PC-9 (cell line): ENCODE data around the gene MAMDC4. TPM values are rescaled to one million over a fixed set of nuclear protein-coding genes. Genes with fewer than 3 reads are reported as not detected.

Experiments
- BruUV-seq: library from RNA; stranded (reverse); fragments of 400-500 nt; replicated peaks from 2 replicates; lab custom pipeline; 2021; lab: Mats Ljungman, UMichigan
- CTCF ChIA-PET: fragments of 300-600 bp; sonication (Branson Sonifier 250); formaldehyde crosslinking; loops from one replicate; lab custom pipeline; 2022; ENCODE audit warnings: antibody characterized with exemption; lab: Charles Lee
- POLR2A ChIA-PET: fragments of 300-600 bp; sonication (Branson Sonifier 250); formaldehyde crosslinking; loops from one replicate; lab custom pipeline; 2022; ENCODE audit warnings: antibody characterized with exemption; ENCODE audit not compliant: unreplicated experiment; lab: Charles Lee
- DNase-seq, 2 experiments: peaks; one replicate each; pipeline versions ENCODE4 v3.0.0 to v3.0.0-alpha.2; 2015 to 2022; ENCODE audit warnings: mixed read lengths in 1 of 2
- H2AFZ ChIP-seq: fragments of 200-600 bp; sonication (generic); 2 replicates; pipeline ENCODE4 v1.8.1; 2017; ENCODE audit warnings: antibody characterized with exemption
- H3F3A ChIP-seq: fragments of 200-600 bp; sonication (generic); 2 replicates; pipeline ENCODE4 v1.8.1; 2017; ENCODE audit warnings: antibody characterized with exemption, mild to moderate bottlenecking, low read depth; ENCODE audit not compliant: insufficient read depth
- H3K27ac ChIP-seq: fragments of 200-600 bp; sonication (generic); 2 replicates; pipeline ENCODE4 v1.6.1; 2016; ENCODE audit warnings: mixed run types
- H3K27me3 ChIP-seq: fragments of 200-600 bp; sonication (generic); 2 replicates; pipeline ENCODE4 v1.6.1; 2016; ENCODE audit warnings: low read depth, mixed run types; ENCODE audit not compliant: insufficient read depth
- H3K36me3 ChIP-seq: fragments of 200-600 bp; sonication (generic); 2 replicates; pipeline ENCODE4 v1.6.1; 2016; ENCODE audit warnings: low read depth, mixed run types
- H3K4me1 ChIP-seq: fragments of 200-600 bp; sonication (generic); replicated peaks from 2 replicates; pipeline ENCODE4 v1.6.1; 2016; ENCODE audit warnings: mixed run types; ENCODE audit not compliant: insufficient read depth
- H3K4me2 ChIP-seq: fragments of 200-600 bp; sonication (generic); 2 replicates; pipeline ENCODE4 v1.6.1; 2017; ENCODE audit warnings: mixed run types
- H3K4me3 ChIP-seq: fragments of 200-600 bp; sonication (generic); 2 replicates; pipeline ENCODE4 v1.6.1; 2016; ENCODE audit warnings: mixed run types
- H3K79me2 ChIP-seq: fragments of 200-600 bp; sonication (generic); 2 replicates; pipeline ENCODE4 v1.6.1; 2017; ENCODE audit warnings: low read depth, mixed run types
- H3K9me2 ChIP-seq: fragments of 200-600 bp; sonication (generic); 2 replicates; pipeline ENCODE4 v1.8.1; 2017; ENCODE audit warnings: mild to moderate bottlenecking; ENCODE audit not compliant: insufficient read depth
- H3K9me3 ChIP-seq: fragments of 200-600 bp; sonication (generic); 2 replicates; pipeline ENCODE4 v1.8.1; 2016; ENCODE audit warnings: low read depth; ENCODE audit not compliant: insufficient read depth
- H4K20me1 ChIP-seq: fragments of 200-600 bp; sonication (generic); 2 replicates; pipeline ENCODE4 v1.8.1; 2017; ENCODE audit not compliant: insufficient read depth
- EZH2 ChIP-seq: fragments of 200-600 bp; sonication (generic); IDR thresholded peaks from 2 replicates; pipeline ENCODE4 v1.8.0; 2017; ENCODE audit warnings: antibody characterized with exemption, low read depth
- intact Hi-C: fragments of 100-400 bp; cut with micrococcal nuclease; formaldehyde crosslinking; loops from one replicate; pipeline ENCODE4 v1.10.0; 2022; ENCODE audit not compliant: unreplicated experiment
- microRNA-seq: library from miRNA; unstranded; fragments of <30 nt; microRNA quantifications from one replicate; pipeline ENCODE4 v1.2.0, GENCODE V29; 2021; ENCODE audit warnings: borderline number of aligned reads, borderline replicate concordance
- total RNA-seq: library from RNA; stranded (reverse); gene quantifications from 2 replicates; pipeline ENCODE4 v1.2.3, GENCODE V29; 2021
- TF ChIP-seq, protein P1 (sequence below): fragments of 200-600 bp; sonication (generic); conservative IDR thresholded peaks from 2 replicates; pipeline ENCODE4 v1.6.1; 2017; ENCODE audit warnings: mixed run types, antibody characterized with exemption, mild to moderate bottlenecking, moderate library complexity

MAMDC4 gene
- total RNA-seq, 1 experiment from 2014 or later: 9.2 TPM

- peaks cover 21% of the 10 kb centered on the region for H3K79me2 ChIP-seq
- no TSS peak for BruUV-seq
- intact Hi-C loops: loop anchor here (5.0 kb wide), 1 partner anchor 36 kb away; the partner anchor contains the start of gene EDF1
- H2AFZ ChIP-seq: no peak overlapping the region
- H3K36me3 ChIP-seq: peaks cover 17% of the 10 kb centered on the region
- peak overlapping the region; percentile 85 for H3K4me2 ChIP-seq
- H3F3A ChIP-seq: peaks cover 57% of the 10 kb centered on the region
- H3K27me3 ChIP-seq: no peaks in the 10 kb centered on the region
- POLR2A ChIA-PET: interaction anchor here (0.5 to 1.0 kb wide), 4 partner anchors 16 to 338 kb away, joined by 5 to 19 read pairs (median 6); partner anchors contain the start of genes CLIC3 and TRAF2
- H3K27ac ChIP-seq: peak overlapping the region; percentile 99
- no peaks in the 10 kb centered on the region for H3K9me3 ChIP-seq
- H3K9me2 ChIP-seq: no peaks in the 10 kb centered on the region
- H3K4me3 ChIP-seq: no peak overlapping the region
- CTCF ChIA-PET: no interaction called here
- DNase-seq: no peak
- TF ChIP-seq EZH2: no peak
- TF ChIP-seq, protein P1, sequence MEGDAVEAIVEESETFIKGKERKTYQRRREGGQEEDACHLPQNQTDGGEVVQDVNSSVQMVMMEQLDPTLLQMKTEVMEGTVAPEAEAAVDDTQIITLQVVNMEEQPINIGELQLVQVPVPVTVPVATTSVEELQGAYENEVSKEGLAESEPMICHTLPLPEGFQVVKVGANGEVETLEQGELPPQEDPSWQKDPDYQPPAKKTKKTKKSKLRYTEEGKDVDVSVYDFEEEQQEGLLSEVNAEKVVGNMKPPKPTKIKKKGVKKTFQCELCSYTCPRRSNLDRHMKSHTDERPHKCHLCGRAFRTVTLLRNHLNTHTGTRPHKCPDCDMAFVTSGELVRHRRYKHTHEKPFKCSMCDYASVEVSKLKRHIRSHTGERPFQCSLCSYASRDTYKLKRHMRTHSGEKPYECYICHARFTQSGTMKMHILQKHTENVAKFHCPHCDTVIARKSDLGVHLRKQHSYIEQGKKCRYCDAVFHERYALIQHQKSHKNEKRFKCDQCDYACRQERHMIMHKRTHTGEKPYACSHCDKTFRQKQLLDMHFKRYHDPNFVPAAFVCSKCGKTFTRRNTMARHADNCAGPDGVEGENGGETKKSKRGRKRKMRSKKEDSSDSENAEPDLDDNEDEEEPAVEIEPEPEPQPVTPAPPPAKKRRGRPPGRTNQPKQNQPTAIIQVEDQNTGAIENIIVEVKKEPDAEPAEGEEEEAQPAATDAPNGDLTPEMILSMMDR: no peak
- H3K4me1 ChIP-seq: peaks cover 44% of the 10 kb centered on the region
- no peaks in the 10 kb centered on the region for H4K20me1 ChIP-seq
These were observed 51.0 kb downstream of the MAMDC4 start for GRCh38 chr9:136903041-136903554.

- peaks cover 23% of the 10 kb centered on the region for H3K4me1 ChIP-seq
- intact Hi-C loops: no loop called here
- H3K9me3 ChIP-seq: no peaks in the 10 kb centered on the region
- peaks cover 25% of the 10 kb centered on the region for H3F3A ChIP-seq
- no peak overlapping the region for H3K4me2 ChIP-seq
- no peak for DNase-seq
- H3K27me3 ChIP-seq: no peaks in the 10 kb centered on the region
- peaks cover 21% of the 10 kb centered on the region for H3K79me2 ChIP-seq
- ChIA-PET POLR2A (no interaction called here), CTCF (no interaction called here)
- peaks cover 13% of the 10 kb centered on the region; the same call in 1 of the 2 replicates for H3K36me3 ChIP-seq
- no peak overlapping the region for H3K4me3 ChIP-seq
- no peak overlapping the region for H2AFZ ChIP-seq
- no peak overlapping the region for H3K27ac ChIP-seq
- BruUV-seq: no TSS peak
- no peaks in the 10 kb centered on the region for H3K9me2 ChIP-seq
- no peaks in the 10 kb centered on the region for H4K20me1 ChIP-seq
- TF ChIP-seq, protein P1: no peak
- no peak for TF ChIP-seq EZH2
These were observed 54.1 kb downstream of the MAMDC4 start for GRCh38 chr9:136906266-136906665.

GRCh38 chr9:136907011-136907914, 55.1 kb downstream of the MAMDC4 start:
- no peaks in the 10 kb centered on the region for H4K20me1 ChIP-seq
- TF ChIP-seq, protein P1: no peak
- no peak for TF ChIP-seq EZH2
- peaks cover 15% of the 10 kb centered on the region for H3F3A ChIP-seq
- H3K36me3 ChIP-seq: peaks cover 13% of the 10 kb centered on the region; the same call in 1 of the 2 replicates
- H3K27ac ChIP-seq: no peak overlapping the region
- ChIA-PET POLR2A (no interaction called here), CTCF (no interaction called here)
- DNase-seq: no peak
- no peaks in the 10 kb centered on the region for H3K27me3 ChIP-seq
- H3K4me3 ChIP-seq: no peak overlapping the region
- no peaks in the 10 kb centered on the region for H3K9me2 ChIP-seq
- no peaks in the 10 kb centered on the region for H3K9me3 ChIP-seq
- peaks cover 21% of the 10 kb centered on the region for H3K79me2 ChIP-seq
- peaks cover 13% of the 10 kb centered on the region for H3K4me1 ChIP-seq
- no peak overlapping the region for H2AFZ ChIP-seq
- intact Hi-C loops: no loop called here
- BruUV-seq: no TSS peak
- no peak overlapping the region for H3K4me2 ChIP-seq

Small RNA genes lying within 50 kb of the gene (microRNA-seq; reads per million reads assigned to microRNA genes)
- gene MIR4292 (not detected), gene MIR4479 (8.8 reads per million, percentile 13 among the genes with 10 or more reads in this experiment)

Other genes with a start within 250 kb of the MAMDC4 start
- gene EGFL7, start 189.4 kb upstream of the MAMDC4 start, total RNA-seq: 53.1 and 70.7 TPM in 2 replicates
- gene AGPAT2, start 164.9 kb upstream of the MAMDC4 start, total RNA-seq: 124 and 136 TPM in 2 replicates
- 19.0 and 32.6 TPM in 2 replicates for gene DIPK1B, start 139.8 kb upstream of the MAMDC4 start, total RNA-seq
- 0.94 and 2.2 TPM in 2 replicates for gene LCN10, start 109.4 kb upstream of the MAMDC4 start, total RNA-seq
- not detected in 2 replicates for gene LCN6, start 103.8 kb upstream of the MAMDC4 start, total RNA-seq
- gene LCN8, start 94.1 kb upstream of the MAMDC4 start, total RNA-seq: not detected in 2 replicates
- not detected in 2 replicates for gene LCN15, start 87.8 kb upstream of the MAMDC4 start, total RNA-seq
- gene TMEM141, start 61.0 kb upstream of the MAMDC4 start, total RNA-seq: 83.6 and 124 TPM in 2 replicates
- gene CCDC183, start 56.0 kb upstream of the MAMDC4 start, total RNA-seq: 3.6 and 5.3 TPM in 2 replicates
- gene RABL6, start 44.4 kb upstream of the MAMDC4 start, total RNA-seq: 116 and 136 TPM in 2 replicates
- 5.3 and 5.9 TPM in 2 replicates for gene AJM1, start 9.9 kb upstream of the MAMDC4 start, total RNA-seq
- gene PHPT1, start 2.9 kb upstream of the MAMDC4 start, total RNA-seq: 112 and 114 TPM in 2 replicates
- 275 and 338 TPM in 2 replicates for gene EDF1, start 14.0 kb downstream of the MAMDC4 start, total RNA-seq
- 42.7 and 48.0 TPM in 2 replicates for gene TRAF2, start 34.2 kb downstream of the MAMDC4 start, total RNA-seq
- 101 and 125 TPM in 2 replicates for gene FBXW5, start 92.4 kb downstream of the MAMDC4 start, total RNA-seq
- gene C8G, start 92.9 kb downstream of the MAMDC4 start, total RNA-seq: 2.3 and 4.4 TPM in 2 replicates
- gene LCN12, start 99.9 kb downstream of the MAMDC4 start, total RNA-seq: 9.3 and 14.2 TPM in 2 replicates
- 1.7 and 2.0 TPM in 2 replicates for gene PTGDS, start 125.2 kb downstream of the MAMDC4 start, total RNA-seq
- gene LCNL1, start 130.6 kb downstream of the MAMDC4 start, total RNA-seq: 0.41 and 0.43 TPM in 2 replicates
- gene PAXX, start 140.1 kb downstream of the MAMDC4 start, total RNA-seq: 54.9 and 78.9 TPM in 2 replicates
- 24.1 and 39.7 TPM in 2 replicates for gene CLIC3, start 144.2 kb downstream of the MAMDC4 start, total RNA-seq
- 79.2 and 115 TPM in 2 replicates for gene ABCA2, start 175.9 kb downstream of the MAMDC4 start, total RNA-seq
- gene FUT7, start 179.7 kb downstream of the MAMDC4 start, total RNA-seq: not detected in 2 replicates
- gene NPDC1, start 193.8 kb downstream of the MAMDC4 start, total RNA-seq: 89.8 and 137 TPM in 2 replicates
- 9.0 and 14.1 TPM in 2 replicates for gene ENTPD2, start 201.7 kb downstream of the MAMDC4 start, total RNA-seq
- gene SAPCD2, start 218.2 kb downstream of the MAMDC4 start, total RNA-seq: 46.9 and 50.3 TPM in 2 replicates
- 9.9 and 14.7 TPM in 2 replicates for gene UAP1L1, start 225.2 kb downstream of the MAMDC4 start, total RNA-seq
- gene MAN1B1, start 234.6 kb downstream of the MAMDC4 start, total RNA-seq: 79.3 and 107 TPM in 2 replicates